Gastroesophageal sphincter (tissue), 3 donors: Measurements from ENCODE around the gene TCAIM.

Experiments
- CTCF ChIP-seq, 4 experiments: fragments of 200-600 bp in 2 of 4; fragments of 450-650 bp in 2 of 4; sonication (generic) in 1 of 4; IDR thresholded peaks; one replicate each; pipeline ENCODE4 v1.5.1; 2017 to 2019; ENCODE audit warnings: antibody characterized with exemption in 4 of 4, mild to moderate bottlenecking in 2 of 4, moderate library complexity in 2 of 4
- EP300 ChIP-seq: sonication (generic); formaldehyde crosslinking; IDR thresholded peaks from one replicate; pipeline ENCODE4 v1.6.1; 2017; ENCODE audit warnings: antibody characterized with exemption, mild to moderate bottlenecking
- POLR2A ChIP-seq, 2 donors: fragments of 450-650 bp; IDR thresholded peaks; one replicate each; pipeline ENCODE4 v1.6.1; 2017; ENCODE audit warnings: antibody characterized with exemption in 2 of 2, mild to moderate bottlenecking in 2 of 2, moderate library complexity in 1 of 2

DNA sequence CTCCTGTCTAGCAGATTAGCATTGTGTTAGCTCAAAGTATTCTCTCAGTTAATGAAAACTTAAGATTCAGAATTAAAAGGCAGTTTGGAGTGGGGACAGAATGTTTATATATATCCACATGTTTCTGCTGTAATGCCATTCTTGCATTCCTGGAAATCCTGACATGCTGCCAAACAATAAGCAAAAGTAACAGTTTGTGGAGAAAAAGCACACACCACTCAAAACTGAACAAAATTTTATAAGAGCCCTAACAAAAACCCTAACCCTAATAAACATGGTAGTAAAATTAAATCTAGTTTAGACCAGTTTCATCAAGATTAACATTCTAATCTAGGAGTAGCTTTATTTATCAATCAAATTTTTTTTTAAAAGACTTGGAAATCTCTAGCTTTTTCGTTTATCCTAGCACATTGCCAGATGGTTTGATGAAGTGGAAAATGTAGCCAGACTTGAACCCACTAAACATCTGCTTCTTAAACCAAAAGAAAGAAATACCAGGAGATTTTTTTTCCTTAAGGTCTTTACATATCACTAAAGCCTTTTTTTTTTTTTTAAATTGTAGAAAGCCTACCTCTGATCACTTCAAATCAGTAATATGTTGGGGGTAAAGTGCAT lies 3.7 kb downstream of the TCAIM start:
- no peak for TF ChIP-seq CTCF (IDR thresholded peaks at IDR 0.05)
- no peak for TF ChIP-seq POLR2A (IDR thresholded peaks at IDR 0.05)
- no peak for TF ChIP-seq EP300
